MCF 10A (cell line): Measurements from ENCODE around the gene STAT5A. TPM values are rescaled to one million over a fixed set of nuclear protein-coding genes. Genes with fewer than 3 reads are reported as not detected.
"Not testable (repeated sequence)": the region's sequence is repeated elsewhere in the genome, so short reads cannot be mapped to it uniquely, and the experiment has no call there.

Source experiments
- BruUV-seq: library from RNA; stranded (reverse); fragments of 400-500 nt; replicated peaks from 2 replicates; lab custom pipeline; 2021; lab: Mats Ljungman, UMichigan
- CTCF ChIA-PET: fragments of 300-600 bp; sonication (Branson Sonifier 250); formaldehyde crosslinking; extraction: SDS; loops from one replicate; lab custom pipeline; 2021; ENCODE audit warnings: antibody characterized with exemption, inconsistent platforms; lab: Yijun Ruan, JAX
- POLR2A ChIA-PET: fragments of 300-600, 350-650 bp; sonication (Branson Sonifier 250); formaldehyde crosslinking; extraction: SDS; loops from one replicate; lab custom pipeline; 2020; ENCODE audit warnings: antibody characterized with exemption, inconsistent platforms; lab: Yijun Ruan, JAX
- DNase-seq: peaks from one replicate; pipeline ENCODE4 v3.0.0-alpha.2; 2018; ENCODE audit not compliant: unreplicated experiment
- H3K27ac Mint-ChIP-seq: one replicate; pipeline ENCODE4 v1.8.0; 2022; ENCODE audit warnings: mild to moderate bottlenecking, low read depth, mixed read lengths; ENCODE audit not compliant: unreplicated experiment
- H3K27me3 Mint-ChIP-seq: one replicate; pipeline ENCODE4 v1.8.0; 2022; ENCODE audit warnings: mixed read lengths; ENCODE audit not compliant: insufficient read depth, unreplicated experiment
- H3K36me3 Mint-ChIP-seq: one replicate; pipeline ENCODE4 v1.8.0; 2022; ENCODE audit warnings: mild to moderate bottlenecking, moderate library complexity, mixed read lengths; ENCODE audit not compliant: insufficient read depth, unreplicated experiment
- H3K4me1 Mint-ChIP-seq: one replicate; pipeline ENCODE4 v1.8.0; 2022; ENCODE audit warnings: mixed read lengths; ENCODE audit not compliant: insufficient read depth, unreplicated experiment
- H3K4me3 Mint-ChIP-seq: one replicate; pipeline ENCODE4 v1.8.0; 2022; ENCODE audit warnings: mild to moderate bottlenecking, moderate library complexity, mixed read lengths; ENCODE audit not compliant: unreplicated experiment
- H3K9me3 Mint-ChIP-seq: one replicate; pipeline ENCODE4 v1.8.0; 2022; ENCODE audit warnings: mixed read lengths; ENCODE audit not compliant: unreplicated experiment
- intact Hi-C: fragments of 100-400 bp; cut with micrococcal nuclease; formaldehyde crosslinking; loops from 2 replicates; pipeline ENCODE4 v1.14.1; 2022
- total RNA-seq: library from RNA; stranded (reverse); gene quantifications from 2 replicates; pipeline ENCODE4 v1.2.3, GENCODE V29; 2022
- TF ChIP-seq, protein P1 (sequence below): fragments of 200-600 bp; IDR thresholded peaks from one replicate; pipeline ENCODE4 v1.8.0; 2022; ENCODE audit warnings: antibody characterized with exemption, mild to moderate bottlenecking; ENCODE audit not compliant: unreplicated experiment

STAT5A gene
- total RNA-seq, 1 experiment from 2014 or later: 1.0 TPM

GRCh38 chr17:42241871-42242270 lies 46.4 kb upstream of the STAT5A start:
- H3K36me3 Mint-ChIP-seq: peaks cover 6% of the 10 kb centered on the region
- no peaks in the 10 kb centered on the region for H3K4me1 Mint-ChIP-seq
- no peaks in the 10 kb centered on the region for H3K9me3 Mint-ChIP-seq
- BruUV-seq: no TSS peak
- no peak for DNase-seq
- TF ChIP-seq, protein P1, sequence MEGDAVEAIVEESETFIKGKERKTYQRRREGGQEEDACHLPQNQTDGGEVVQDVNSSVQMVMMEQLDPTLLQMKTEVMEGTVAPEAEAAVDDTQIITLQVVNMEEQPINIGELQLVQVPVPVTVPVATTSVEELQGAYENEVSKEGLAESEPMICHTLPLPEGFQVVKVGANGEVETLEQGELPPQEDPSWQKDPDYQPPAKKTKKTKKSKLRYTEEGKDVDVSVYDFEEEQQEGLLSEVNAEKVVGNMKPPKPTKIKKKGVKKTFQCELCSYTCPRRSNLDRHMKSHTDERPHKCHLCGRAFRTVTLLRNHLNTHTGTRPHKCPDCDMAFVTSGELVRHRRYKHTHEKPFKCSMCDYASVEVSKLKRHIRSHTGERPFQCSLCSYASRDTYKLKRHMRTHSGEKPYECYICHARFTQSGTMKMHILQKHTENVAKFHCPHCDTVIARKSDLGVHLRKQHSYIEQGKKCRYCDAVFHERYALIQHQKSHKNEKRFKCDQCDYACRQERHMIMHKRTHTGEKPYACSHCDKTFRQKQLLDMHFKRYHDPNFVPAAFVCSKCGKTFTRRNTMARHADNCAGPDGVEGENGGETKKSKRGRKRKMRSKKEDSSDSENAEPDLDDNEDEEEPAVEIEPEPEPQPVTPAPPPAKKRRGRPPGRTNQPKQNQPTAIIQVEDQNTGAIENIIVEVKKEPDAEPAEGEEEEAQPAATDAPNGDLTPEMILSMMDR: no peak
- H3K27ac Mint-ChIP-seq: no peak overlapping the region
- no peak overlapping the region for H3K4me3 Mint-ChIP-seq
- intact Hi-C loops: no loop called here
- no peaks in the 10 kb centered on the region for H3K27me3 Mint-ChIP-seq
- POLR2A ChIA-PET: no interaction called here
- CTCF ChIA-PET: no interaction called here

- Mint-ChIP-seq H3K27me3 (no peaks in the 10 kb centered on the region), H3K36me3 (peaks cover 6% of the 10 kb centered on the region), H3K9me3 (no peaks in the 10 kb centered on the region), H3K4me3 (no peak overlapping the region), H3K27ac (no peak overlapping the region), H3K4me1 (no peaks in the 10 kb centered on the region)
- ChIA-PET POLR2A (no interaction called here), CTCF (no interaction called here)
- intact Hi-C loops: no loop called here
- DNase-seq: no peak
- TF ChIP-seq, protein P1: no peak
- no TSS peak for BruUV-seq
These were observed 44.8 kb upstream of the STAT5A start for GRCh38 chr17:42243493-42243982.

GRCh38 chr17:42244116-42244515 lies 44.2 kb upstream of the STAT5A start:
- H3K36me3 Mint-ChIP-seq, DNase-seq, H3K4me1 Mint-ChIP-seq, H3K9me3 Mint-ChIP-seq, H3K27ac Mint-ChIP-seq, H3K4me3 Mint-ChIP-seq, intact Hi-C loops, BruUV-seq, H3K27me3 Mint-ChIP-seq: not testable (repeated sequence)
- ChIA-PET CTCF (interaction anchor here (0.8 to 1.1 kb wide), 2 partner anchors 17 to 30 kb away, joined by 3 to 4 read pairs; no protein-coding TSS in a partner anchor), POLR2A (interaction anchor here (1.0 kb wide), 1 partner anchor 179 kb away, joined by 3 read pairs; the partner anchor contains the start of gene CAVIN1)

DNA sequence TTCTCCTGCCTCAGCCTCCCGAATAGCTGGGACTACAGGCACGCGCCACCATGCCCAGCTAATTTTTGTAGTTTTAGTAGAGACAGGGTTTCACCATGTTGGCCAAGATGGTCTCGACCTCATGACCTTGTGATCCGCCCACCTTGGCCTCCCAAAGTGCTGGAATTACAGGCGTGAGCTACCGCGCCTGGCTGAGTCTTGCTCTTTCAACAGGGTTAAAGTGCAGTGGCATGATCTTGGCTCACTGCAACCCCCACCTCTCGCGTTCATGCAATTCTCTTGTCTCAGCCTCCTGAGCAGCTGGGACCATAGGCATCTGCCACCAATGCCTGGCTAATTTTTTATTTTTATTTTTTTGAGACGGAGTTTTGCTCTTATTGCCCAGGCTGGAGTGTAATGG lies 43.1 kb upstream of the STAT5A start:
- H3K27ac Mint-ChIP-seq, intact Hi-C loops, BruUV-seq, H3K36me3 Mint-ChIP-seq, H3K4me1 Mint-ChIP-seq, H3K9me3 Mint-ChIP-seq, H3K4me3 Mint-ChIP-seq, H3K27me3 Mint-ChIP-seq, DNase-seq: not testable (repeated sequence)
- ChIA-PET CTCF (interaction anchor here (0.6 to 1.1 kb wide), 2 partner anchors 29 to 123 kb away, joined by 3 to 5 read pairs; no protein-coding TSS in a partner anchor), POLR2A (interaction anchor here (0.6 to 1.0 kb wide), 2 partner anchors 12 to 178 kb away, joined by 3 read pairs; partner anchors contain the start of gene CAVIN1)

GRCh38 chr17:42246515-42246914 lies 41.8 kb upstream of the STAT5A start:
- H3K9me3 Mint-ChIP-seq: no peaks in the 10 kb centered on the region
- no peak for DNase-seq
- no peak overlapping the region for H3K27ac Mint-ChIP-seq
- TF ChIP-seq, protein P1: no peak
- no peak overlapping the region for H3K4me3 Mint-ChIP-seq
- intact Hi-C loops: no loop called here
- BruUV-seq: no TSS peak
- H3K4me1 Mint-ChIP-seq: no peaks in the 10 kb centered on the region
- H3K36me3 Mint-ChIP-seq: no peaks in the 10 kb centered on the region
- CTCF ChIA-PET: interaction anchor here (0.5 to 0.6 kb wide), 2 partner anchors 215 to 218 kb away, joined by 3 read pairs; no protein-coding TSS in a partner anchor
- POLR2A ChIA-PET: no interaction called here
- no peaks in the 10 kb centered on the region for H3K27me3 Mint-ChIP-seq
